Osteoblast (primary cell): Measurements from ENCODE around the gene PRR29. TPM values are rescaled to one million over a fixed set of nuclear protein-coding genes. Genes with fewer than 3 reads are reported as not detected.
A peak's percentile ranks its signal among the peaks of the same experiment; 100 is the strongest.

Experiments
- DNase-seq: peaks from one replicate; pipeline ENCODE4 v3.0.0; 2011; ENCODE audit warnings: low spot score, mixed read lengths; ENCODE audit not compliant: insufficient read length; ENCODE audit errors: missing footprints
- H2AFZ ChIP-seq: 2 replicates; pipeline ENCODE4 v1.6.0; 2011; ENCODE audit warnings: mild to moderate bottlenecking, low read length
- H3K27ac ChIP-seq: 2 replicates; pipeline ENCODE4 v1.5.1; 2011; ENCODE audit warnings: mild to moderate bottlenecking, low read depth, low read length, moderate library complexity
- H3K27me3 ChIP-seq: 2 replicates; pipeline ENCODE4 v1.6.0; 2012; ENCODE audit warnings: mild to moderate bottlenecking, control low read depth, inconsistent platforms, low read length, moderate library complexity; ENCODE audit not compliant: insufficient read depth
- H3K36me3 ChIP-seq: 2 replicates; pipeline ENCODE4 v1.5.1; 2011; ENCODE audit warnings: mild to moderate bottlenecking, low read length, control low read depth, moderate library complexity; ENCODE audit not compliant: insufficient read depth
- H3K4me1 ChIP-seq: 2 replicates; pipeline ENCODE4 v1.5.1; 2011; ENCODE audit warnings: mild to moderate bottlenecking, low read length, control low read depth, moderate library complexity; ENCODE audit not compliant: insufficient read depth
- H3K4me2 ChIP-seq: 2 replicates; pipeline ENCODE4 v1.6.0; 2011; ENCODE audit warnings: mild to moderate bottlenecking, low read length; ENCODE audit not compliant: insufficient read depth
- H3K4me3 ChIP-seq: fragments of 200-600 bp; sonication (generic); 3 replicates; pipeline ENCODE4 v1.5.1; 2012; ENCODE audit warnings: mild to moderate bottlenecking, low read length, inconsistent platforms; ENCODE audit not compliant: insufficient read depth
- H3K79me2 ChIP-seq: 2 replicates; pipeline ENCODE4 v1.6.0; 2012; ENCODE audit warnings: mild to moderate bottlenecking, low read length, control low read depth, inconsistent platforms; ENCODE audit not compliant: insufficient read depth
- H3K9me3 ChIP-seq: 2 replicates; pipeline ENCODE4 v1.5.1; 2011; ENCODE audit warnings: low read depth, low read length, control low read depth
- H4K20me1 ChIP-seq: 2 replicates; pipeline ENCODE4 v1.6.0; 2012; ENCODE audit warnings: mild to moderate bottlenecking, low read length, control low read depth; ENCODE audit not compliant: insufficient read depth
- total RNA-seq: library from RNA; depleted of rRNA; stranded (reverse); fragments of >200 nt; gene quantifications from 2 replicates; pipeline ENCODE4 v1.2.3, GENCODE V29; 2012
- TF ChIP-seq, protein P1 (sequence below): IDR thresholded peaks from 2 replicates; pipeline ENCODE4 v1.5.1; 2011; ENCODE audit warnings: mild to moderate bottlenecking, low read depth, low read length, moderate library complexity; ENCODE audit errors: extremely low read depth

Gene PRR29
- total RNA-seq, 1 donor = 0.36 TPM

DNA sequence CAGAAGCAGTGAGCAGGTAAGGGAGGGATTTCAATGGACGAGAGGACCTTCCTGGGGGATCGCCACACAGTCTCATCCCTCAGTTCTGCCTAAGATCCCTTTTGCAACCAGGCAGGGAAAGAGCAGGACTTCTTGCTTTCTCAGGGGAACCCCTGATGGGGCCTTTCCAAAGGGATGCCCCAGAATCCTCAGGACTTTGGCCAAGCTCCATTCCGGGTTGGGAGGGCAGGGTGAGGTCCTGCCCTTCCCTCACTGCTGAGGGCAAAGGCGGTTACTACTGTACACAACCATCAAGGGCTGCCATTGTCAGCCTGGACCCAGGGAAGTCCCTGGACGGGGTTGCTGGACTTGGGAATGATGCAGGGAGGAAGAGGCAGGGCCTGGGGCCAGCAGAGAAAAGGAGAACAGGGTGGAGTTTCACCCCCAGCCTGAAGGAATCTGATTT lies 9.7 kb downstream of the PRR29 start:
- Histone ChIP-seq H3K9me3 (no peaks in the 10 kb centered on the region), H3K4me1 (peaks cover 24% of the 10 kb centered on the region), H4K20me1 (no peaks in the 10 kb centered on the region), H3K4me2 (no peak overlapping the region), H3K36me3 (no peaks in the 10 kb centered on the region), H3K27ac (no peak overlapping the region), H3K27me3 (no peaks in the 10 kb centered on the region), H3K4me3 (no peak overlapping the region), H2AFZ (no peak overlapping the region), H3K79me2 (no peaks in the 10 kb centered on the region)
- TF ChIP-seq, protein P1, sequence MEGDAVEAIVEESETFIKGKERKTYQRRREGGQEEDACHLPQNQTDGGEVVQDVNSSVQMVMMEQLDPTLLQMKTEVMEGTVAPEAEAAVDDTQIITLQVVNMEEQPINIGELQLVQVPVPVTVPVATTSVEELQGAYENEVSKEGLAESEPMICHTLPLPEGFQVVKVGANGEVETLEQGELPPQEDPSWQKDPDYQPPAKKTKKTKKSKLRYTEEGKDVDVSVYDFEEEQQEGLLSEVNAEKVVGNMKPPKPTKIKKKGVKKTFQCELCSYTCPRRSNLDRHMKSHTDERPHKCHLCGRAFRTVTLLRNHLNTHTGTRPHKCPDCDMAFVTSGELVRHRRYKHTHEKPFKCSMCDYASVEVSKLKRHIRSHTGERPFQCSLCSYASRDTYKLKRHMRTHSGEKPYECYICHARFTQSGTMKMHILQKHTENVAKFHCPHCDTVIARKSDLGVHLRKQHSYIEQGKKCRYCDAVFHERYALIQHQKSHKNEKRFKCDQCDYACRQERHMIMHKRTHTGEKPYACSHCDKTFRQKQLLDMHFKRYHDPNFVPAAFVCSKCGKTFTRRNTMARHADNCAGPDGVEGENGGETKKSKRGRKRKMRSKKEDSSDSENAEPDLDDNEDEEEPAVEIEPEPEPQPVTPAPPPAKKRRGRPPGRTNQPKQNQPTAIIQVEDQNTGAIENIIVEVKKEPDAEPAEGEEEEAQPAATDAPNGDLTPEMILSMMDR = no peak
- DNase-seq = peak; percentile 73

DNA sequence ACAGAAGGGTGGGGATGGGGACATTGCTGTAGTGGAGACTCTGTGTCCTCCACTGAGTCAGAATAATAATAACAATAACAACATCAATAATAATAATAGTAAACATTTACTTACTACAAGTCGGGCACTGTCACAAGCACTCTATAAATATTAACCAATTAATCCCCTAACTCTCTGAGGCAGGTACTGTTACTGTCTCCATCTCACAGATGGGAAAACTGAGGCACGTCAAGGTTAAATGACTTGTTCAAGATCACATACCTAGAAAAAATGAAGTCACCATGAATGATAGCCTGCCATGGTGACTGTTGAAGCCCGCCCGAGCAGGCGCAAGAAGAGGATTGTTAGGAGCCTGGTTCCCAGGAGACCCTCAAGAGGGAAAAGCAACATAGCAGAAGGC lies 10.2 kb downstream of the PRR29 start:
- no peak overlapping the region for H3K27ac ChIP-seq
- H3K79me2 ChIP-seq = no peaks in the 10 kb centered on the region
- no peaks in the 10 kb centered on the region for H3K27me3 ChIP-seq

DNA sequence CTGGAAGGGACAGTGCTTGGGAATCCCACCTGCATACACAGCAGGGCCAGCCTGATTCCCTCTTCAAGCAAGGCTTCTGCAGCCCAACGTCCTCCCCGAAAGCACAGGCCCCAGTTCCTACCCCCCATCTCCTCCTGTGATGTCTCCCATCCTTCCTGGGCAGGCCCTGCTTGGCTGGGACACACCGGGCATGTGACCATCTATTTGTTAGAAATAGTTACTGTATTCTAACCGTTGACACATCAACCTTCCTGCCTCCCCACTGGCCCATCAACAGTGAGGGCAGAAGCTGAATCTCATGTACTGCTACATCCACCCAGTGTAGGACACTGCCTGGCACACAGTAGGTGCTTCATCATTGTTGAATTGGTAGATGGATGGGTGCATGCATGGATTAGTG lies 10.7 kb downstream of the PRR29 start:
- DNase-seq = no peak
- Histone ChIP-seq H3K36me3 (no peaks in the 10 kb centered on the region), H3K4me3 (no peak overlapping the region), H3K27me3 (no peaks in the 10 kb centered on the region), H3K27ac (no peak overlapping the region), H3K4me1 (peaks cover 24% of the 10 kb centered on the region), H3K79me2 (no peaks in the 10 kb centered on the region), H3K4me2 (no peak overlapping the region), H3K9me3 (no peaks in the 10 kb centered on the region), H4K20me1 (no peaks in the 10 kb centered on the region), H2AFZ (peak overlapping the region; percentile 56)
- TF ChIP-seq, protein P1 = no peak

More for the DNA sequence above, 10.2 kb downstream of the PRR29 start:
- no peak for DNase-seq
- Histone ChIP-seq H4K20me1 (no peaks in the 10 kb centered on the region), H3K4me3 (no peak overlapping the region), H3K4me1 (peaks cover 24% of the 10 kb centered on the region), H3K9me3 (no peaks in the 10 kb centered on the region), H2AFZ (no peak overlapping the region), H3K4me2 (no peak overlapping the region), H3K36me3 (no peaks in the 10 kb centered on the region)
- TF ChIP-seq, protein P1 = no peak

DNA sequence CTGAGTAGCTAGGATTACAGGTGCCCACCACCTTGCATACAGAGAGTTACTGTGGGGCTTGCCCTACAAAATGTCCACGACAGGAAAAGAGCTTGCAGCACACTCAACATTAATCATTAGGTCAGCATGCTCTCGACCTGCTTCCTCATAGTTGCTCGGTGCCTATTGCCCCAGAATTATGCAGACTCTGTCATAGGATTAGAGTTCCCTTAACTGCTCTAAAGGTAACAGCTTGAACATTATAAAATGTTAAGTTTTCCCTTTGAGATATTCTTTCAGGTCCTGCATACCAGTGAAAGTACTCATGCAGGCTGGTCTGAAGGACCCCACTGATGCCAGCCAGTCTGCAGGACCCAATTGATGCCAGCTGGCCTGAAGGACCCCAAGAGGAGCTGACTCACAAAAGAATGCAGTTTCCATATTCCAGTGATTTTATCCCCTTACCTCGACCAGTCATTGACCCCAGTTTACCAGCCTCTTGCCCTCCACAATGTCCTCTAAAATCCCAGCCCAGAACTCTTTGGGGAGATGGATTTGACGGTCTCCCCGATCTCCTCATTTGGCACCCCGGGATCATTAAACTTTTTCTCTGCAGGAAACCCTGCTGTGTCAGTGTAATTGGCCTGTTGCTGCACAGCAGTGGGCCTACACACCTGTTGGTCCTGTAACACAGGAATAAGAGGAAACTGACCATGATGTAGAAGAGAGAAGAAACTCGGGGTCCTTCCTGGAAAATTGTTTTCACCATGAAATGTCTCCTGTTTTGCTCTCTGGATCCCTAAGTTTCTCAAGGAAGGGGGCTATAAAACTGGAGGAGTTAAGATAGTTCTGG lies 11.6 kb downstream of the PRR29 start:
- H3K4me3 ChIP-seq = no peak overlapping the region
- H3K9me3 ChIP-seq = no peaks in the 10 kb centered on the region
- no peak for DNase-seq
- TF ChIP-seq, protein P1 = no peak
- no peak overlapping the region for H3K27ac ChIP-seq
- no peaks in the 10 kb centered on the region for H3K27me3 ChIP-seq
- peaks cover 24% of the 10 kb centered on the region for H3K4me1 ChIP-seq
- peak overlapping the region; percentile 20 for H2AFZ ChIP-seq
- H3K4me2 ChIP-seq = no peak overlapping the region
- H4K20me1 ChIP-seq = no peaks in the 10 kb centered on the region
- no peaks in the 10 kb centered on the region for H3K79me2 ChIP-seq
- no peaks in the 10 kb centered on the region for H3K36me3 ChIP-seq
